ENCODE measurements around the gene MBD5.

The MBD5 gene

GRCh38 chr2:148253685-148254084 lies 232.8 kb downstream of the MBD5 start:
- no peak overlapping the region for H3K27ac ChIP-seq
- CTCF ChIA-PET, result interaction anchor here (1.0 kb wide), 1 partner anchor 14 kb away, joined by 3 read pairs; no protein-coding TSS in a partner anchor
- DNase-seq (ENCODE audit: low spot score), result peak; percentile 21
- POLR2A ChIA-PET (ENCODE audit: low non-redundant PET), result no interaction called here
- no peak for TF ChIP-seq CTCF (conservative IDR thresholded peaks at IDR 0.05; ENCODE audit: low read depth)

- DNase-seq (ENCODE audit: low spot score), result no peak
- CTCF ChIA-PET, result no interaction called here
- POLR2A ChIA-PET (ENCODE audit: low non-redundant PET), result no interaction called here
- peak overlapping the region; percentile 52 for H3K27ac ChIP-seq
- TF ChIP-seq CTCF (conservative IDR thresholded peaks at IDR 0.05; ENCODE audit: low read depth), result no peak
Observed at GRCh38 chr2:148255929-148256328, 235.0 kb downstream of the MBD5 start.

- POLR2A ChIA-PET (ENCODE audit: low non-redundant PET), result no interaction called here
Observed at GRCh38 chr2:148257276-148257675, 236.4 kb downstream of the MBD5 start.

GRCh38 chr2:148258124-148258523 lies 237.2 kb downstream of the MBD5 start:
- no peak for DNase-seq (ENCODE audit: low spot score)
- no peak overlapping the region for H3K27ac ChIP-seq
- CTCF ChIA-PET, result no interaction called here
- POLR2A ChIA-PET (ENCODE audit: low non-redundant PET), result no interaction called here
- TF ChIP-seq CTCF (conservative IDR thresholded peaks at IDR 0.05; ENCODE audit: low read depth), result no peak

More at GRCh38 chr2:148257276-148257675, 236.4 kb downstream of the MBD5 start:
- CTCF ChIA-PET, result no interaction called here
- no peak for TF ChIP-seq CTCF (conservative IDR thresholded peaks at IDR 0.05; ENCODE audit: low read depth)
- DNase-seq (ENCODE audit: low spot score), result no peak
- H3K27ac ChIP-seq, result no peak overlapping the region

GRCh38 chr2:148259674-148260073 lies 238.8 kb downstream of the MBD5 start:
- POLR2A ChIA-PET (ENCODE audit: low non-redundant PET), result no interaction called here
- no peak for DNase-seq (ENCODE audit: low spot score)
- no peak overlapping the region for H3K27ac ChIP-seq
- CTCF ChIA-PET, result no interaction called here
- no peak for TF ChIP-seq CTCF (conservative IDR thresholded peaks at IDR 0.05; ENCODE audit: low read depth)

GRCh38 chr2:148263890-148264289 lies 243.0 kb downstream of the MBD5 start:
- H3K27ac ChIP-seq, result no peak overlapping the region
- ChIA-PET CTCF (no interaction called here), POLR2A (ENCODE audit: low non-redundant PET) (no interaction called here)
- DNase-seq (ENCODE audit: low spot score), result no peak
- no peak for TF ChIP-seq CTCF (conservative IDR thresholded peaks at IDR 0.05; ENCODE audit: low read depth)
